Immature natural killer cell (primary cell): ENCODE measurements around the gene CHRD. TPM values are rescaled to one million over a fixed set of nuclear protein-coding genes. Genes with fewer than 3 reads are reported as not detected.
A peak's percentile ranks its signal among the peaks of the same experiment; 100 is the strongest.

Source experiments
- DNase-seq, 3 donors: peaks; one replicate each; pipeline ENCODE4 v3.0.0; 2022; ENCODE audit warnings: mixed read lengths in 1 of 3
- H3K27ac Mint-ChIP-seq, 6 donors: one replicate each; pipeline ENCODE4 v1.8.0; 2020; ENCODE audit warnings: mixed read lengths in 6 of 6, mild to moderate bottlenecking in 5 of 6, inconsistent platforms in 4 of 6, moderate library complexity in 3 of 6
- H3K27me3 Mint-ChIP-seq, 3 donors: one replicate each; pipeline ENCODE4 v1.8.0; 2020 to 2021; ENCODE audit warnings: low read depth in 3 of 3, mild to moderate bottlenecking in 3 of 3, mixed read lengths in 3 of 3, moderate library complexity in 3 of 3, inconsistent platforms in 1 of 3
- H3K36me3 Mint-ChIP-seq, 3 donors: one replicate each; pipeline ENCODE4 v1.8.0; 2020; ENCODE audit warnings: mixed read lengths in 3 of 3, inconsistent platforms in 2 of 3, mild to moderate bottlenecking in 2 of 3
- H3K4me1 Mint-ChIP-seq, 2 donors: one replicate each; pipeline ENCODE4 v1.8.0; 2020; ENCODE audit warnings: inconsistent platforms in 2 of 2, mild to moderate bottlenecking in 2 of 2, mixed read lengths in 2 of 2, moderate library complexity in 1 of 2
- H3K4me3 Mint-ChIP-seq, 5 donors: one replicate each; pipeline ENCODE4 v1.8.0; 2020; ENCODE audit warnings: mild to moderate bottlenecking in 5 of 5, mixed read lengths in 5 of 5, inconsistent platforms in 3 of 5, moderate library complexity in 3 of 5
- H3K9me3 Mint-ChIP-seq, 6 donors: one replicate each; pipeline ENCODE4 v1.8.0; 2020; ENCODE audit warnings: mild to moderate bottlenecking in 6 of 6, mixed read lengths in 6 of 6, inconsistent platforms in 4 of 6, moderate library complexity in 3 of 6
- polyA plus RNA-seq, 3 donors: library from polyadenylated mRNA; unstranded; fragments of 300-500 nt; fragmentation: Illumina TruSeq; gene quantifications; one replicate each; pipeline ENCODE4 v1.2.3, GENCODE V29; 2021

CHRD gene
- polyA plus RNA-seq, 3 donors from 2014 or later = not detected

GRCh38 chr3:184351511-184352148, 28.2 kb upstream of the CHRD start:
- Mint-ChIP-seq H3K27ac (peak overlapping the region in 1 of 6 donors; percentile 40), H3K27me3 (peaks cover 0 to 1% (median 0%) of the 10 kb centered on the region in 3 donors), H3K9me3 (no peaks in the 10 kb centered on the region), H3K36me3 (peaks cover 0 to under 1% (median 0%) of the 10 kb centered on the region in 3 donors), H3K4me3 (no peak overlapping the region), H3K4me1 (peaks cover 0 to 6% of the 10 kb centered on the region in 2 donors)
- DNase-seq = no peak

GRCh38 chr3:184352149-184352785, 27.6 kb upstream of the CHRD start:
- no peak for DNase-seq
- Mint-ChIP-seq H3K9me3 (no peaks in the 10 kb centered on the region), H3K4me3 (no peak overlapping the region), H3K27me3 (peaks cover 0 to 1% (median 0%) of the 10 kb centered on the region in 3 donors), H3K27ac (peak overlapping the region in 3 of 6 donors; percentile 40 to 46 (median 44)), H3K4me1 (peaks cover 0 to 6% of the 10 kb centered on the region in 2 donors), H3K36me3 (peaks cover 0 to 4% (median 0%) of the 10 kb centered on the region in 3 donors)

- Mint-ChIP-seq H3K36me3 (peaks cover 0 to 4% (median 0%) of the 10 kb centered on the region in 3 donors), H3K4me1 (peaks cover 0 to 6% of the 10 kb centered on the region in 2 donors), H3K9me3 (no peaks in the 10 kb centered on the region)
Observed at GRCh38 chr3:184352897-184353545, 26.8 kb upstream of the CHRD start.

GRCh38 chr3:184353546-184353941, 26.3 kb upstream of the CHRD start:
- no peak for DNase-seq
- no peak overlapping the region for H3K4me3 Mint-ChIP-seq
- H3K27me3 Mint-ChIP-seq = peaks cover 0 to 3% (median 1%) of the 10 kb centered on the region in 3 donors
- no peaks in the 10 kb centered on the region for H3K9me3 Mint-ChIP-seq
- peaks cover 0 to 4% (median 0%) of the 10 kb centered on the region in 3 donors for H3K36me3 Mint-ChIP-seq
- H3K4me1 Mint-ChIP-seq = peaks cover 0 to 6% of the 10 kb centered on the region in 2 donors
- H3K27ac Mint-ChIP-seq = peak overlapping the region in 2 of 6 donors; percentile 40 to 62

More at GRCh38 chr3:184352897-184353545, 26.8 kb upstream of the CHRD start:
- no peak for DNase-seq
- H3K4me3 Mint-ChIP-seq = no peak overlapping the region
- no peak overlapping the region for H3K27ac Mint-ChIP-seq
- peaks cover 0 to 1% (median 0%) of the 10 kb centered on the region in 3 donors for H3K27me3 Mint-ChIP-seq

- Mint-ChIP-seq H3K9me3 (no peaks in the 10 kb centered on the region), H3K4me3 (peak overlapping the region in 2 of 5 donors; percentile 23 to 33), H3K27me3 (peaks cover 0 to 3% (median 1%) of the 10 kb centered on the region in 3 donors), H3K27ac (peak overlapping the region in 4 of 6 donors; percentile 40 to 74 (median 63)), H3K4me1 (peaks cover 0 to 6% of the 10 kb centered on the region in 2 donors), H3K36me3 (peaks cover 0 to 4% (median 0%) of the 10 kb centered on the region in 3 donors)
- DNase-seq = peak; percentile 50 to 55 (median 53)
Observed at GRCh38 chr3:184354121-184354728, 25.6 kb upstream of the CHRD start.

- no peaks in the 10 kb centered on the region for H3K9me3 Mint-ChIP-seq
- no peak overlapping the region for H3K4me3 Mint-ChIP-seq
- H3K27me3 Mint-ChIP-seq = peaks cover 0 to 3% (median 1%) of the 10 kb centered on the region in 3 donors
- H3K4me1 Mint-ChIP-seq = peaks cover 0 to 6% of the 10 kb centered on the region in 2 donors
- no peak overlapping the region for H3K27ac Mint-ChIP-seq
- no peak for DNase-seq
- H3K36me3 Mint-ChIP-seq = peaks cover 0 to 4% (median 0%) of the 10 kb centered on the region in 3 donors
Observed at GRCh38 chr3:184354754-184355153, 25.1 kb upstream of the CHRD start.

GRCh38 chr3:184355261-184356040, 24.4 kb upstream of the CHRD start:
- Mint-ChIP-seq H3K27ac (peak overlapping the region in 2 of 6 donors; percentile 35 to 49), H3K27me3 (peaks cover 0 to 3% (median 1%) of the 10 kb centered on the region in 3 donors), H3K9me3 (no peaks in the 10 kb centered on the region), H3K4me3 (no peak overlapping the region), H3K36me3 (peaks cover 0 to 4% (median 0%) of the 10 kb centered on the region in 3 donors), H3K4me1 (peaks cover 0 to 7% of the 10 kb centered on the region in 2 donors)
- no peak for DNase-seq

- no peak overlapping the region for H3K4me3 Mint-ChIP-seq
- no peak for DNase-seq
- no peaks in the 10 kb centered on the region for H3K9me3 Mint-ChIP-seq
- peaks cover 0 to 14% of the 10 kb centered on the region in 2 donors for H3K4me1 Mint-ChIP-seq
- H3K36me3 Mint-ChIP-seq = peaks cover 0 to 4% (median 0%) of the 10 kb centered on the region in 3 donors
- peaks cover 2 to 7% (median 4%) of the 10 kb centered on the region in 3 donors for H3K27me3 Mint-ChIP-seq
- no peak overlapping the region for H3K27ac Mint-ChIP-seq
Observed at GRCh38 chr3:184357248-184358123, 22.4 kb upstream of the CHRD start.

- H3K9me3 Mint-ChIP-seq = no peaks in the 10 kb centered on the region
- DNase-seq = no peak
- peaks cover 3 to 16% of the 10 kb centered on the region in 2 donors for H3K4me1 Mint-ChIP-seq
- peak overlapping the region in 1 of 6 donors; percentile 53 for H3K27ac Mint-ChIP-seq
- H3K27me3 Mint-ChIP-seq = peaks cover 6 to 11% (median 8%) of the 10 kb centered on the region in 3 donors
- H3K36me3 Mint-ChIP-seq = peaks cover 0 to 4% (median 0%) of the 10 kb centered on the region in 3 donors
- H3K4me3 Mint-ChIP-seq = no peak overlapping the region
Observed at GRCh38 chr3:184358124-184358767, 21.6 kb upstream of the CHRD start.

GRCh38 chr3:184358921-184359350, 20.9 kb upstream of the CHRD start:
- no peak for DNase-seq
- Mint-ChIP-seq H3K4me3 (no peak overlapping the region), H3K9me3 (no peaks in the 10 kb centered on the region), H3K27ac (peak overlapping the region in 1 of 6 donors; percentile 28), H3K27me3 (peaks cover 8 to 14% (median 13%) of the 10 kb centered on the region in 3 donors), H3K36me3 (peaks cover 0 to 4% (median 0%) of the 10 kb centered on the region in 3 donors), H3K4me1 (peaks cover 9 to 21% of the 10 kb centered on the region in 2 donors)

GRCh38 chr3:184359610-184360009, 20.2 kb upstream of the CHRD start:
- no peaks in the 10 kb centered on the region for H3K9me3 Mint-ChIP-seq
- peaks cover 15 to 25% of the 10 kb centered on the region in 2 donors for H3K4me1 Mint-ChIP-seq
- peaks cover 8 to 14% (median 13%) of the 10 kb centered on the region in 3 donors for H3K27me3 Mint-ChIP-seq
- no peak for DNase-seq
- peak overlapping the region in 3 of 5 donors; percentile 59 to 75 (median 74) for H3K4me3 Mint-ChIP-seq
- peaks cover 0 to 4% (median 0%) of the 10 kb centered on the region in 3 donors for H3K36me3 Mint-ChIP-seq
- H3K27ac Mint-ChIP-seq = peak overlapping the region in 1 of 6 donors; percentile 59
